IMR-90 (cell line): ENCODE data around the gene FLT3. TPM values are rescaled to one million over a fixed set of nuclear protein-coding genes. Genes with fewer than 3 reads are reported as not detected.

ENCODE experiments used
- ATAC-seq: fragments of 200-7000 bp; cut with Tn5 transposase; 2 replicates; pipeline ENCODE4 v1.9.1; 2020; ENCODE audit warnings: low read depth, mild to moderate bottlenecking, moderate library complexity
- BruUV-seq: library from RNA; stranded (reverse); fragments of 400-500 nt; replicated peaks from 2 replicates; lab custom pipeline; 2021; lab: Mats Ljungman, UMichigan
- CTCF ChIA-PET: fragments of 300-600 bp; formaldehyde crosslinking; extraction: SDS; loops from one replicate; lab custom pipeline; 2021; ENCODE audit warnings: antibody characterized with exemption; lab: Yijun Ruan, JAX
- POLR2A ChIA-PET: fragments of 300-600 bp; sonication (Branson Sonifier 250); formaldehyde crosslinking; loops from one replicate; lab custom pipeline; 2022; ENCODE audit warnings: antibody characterized with exemption; ENCODE audit not compliant: unreplicated experiment; lab: Charles Lee
- DNase-seq: peaks from one replicate; pipeline ENCODE4 v3.0.0; 2013
- H2AFZ ChIP-seq: replicated peaks from 2 replicates; pipeline ENCODE3; 2013; ENCODE audit warnings: low read length, mild to moderate bottlenecking; ENCODE audit not compliant: poor library complexity
- H2AK5ac ChIP-seq: 2 replicates; pipeline ENCODE4 v1.6.1; 2013; ENCODE audit warnings: low read depth, low read length, inconsistent platforms
- H2AK9ac ChIP-seq: replicated peaks from 2 replicates; pipeline ENCODE3; 2013; ENCODE audit warnings: mild to moderate bottlenecking, low read depth, low read length, moderate library complexity; ENCODE audit not compliant: poor library complexity
- H2BK120ac ChIP-seq: 2 replicates; pipeline ENCODE4 v1.6.1; 2013; ENCODE audit warnings: low read depth, low read length, inconsistent platforms
- H2BK15ac ChIP-seq: 3 replicates; pipeline ENCODE4 v1.6.1; 2013; ENCODE audit warnings: low read depth, low read length, inconsistent platforms
- H2BK20ac ChIP-seq: 2 replicates; pipeline ENCODE4 v1.6.1; 2013; ENCODE audit warnings: low read depth, mild to moderate bottlenecking, inconsistent platforms, low read length, moderate library complexity
- H2BK5ac ChIP-seq: 2 replicates; pipeline ENCODE4 v1.6.1; 2013; ENCODE audit warnings: mild to moderate bottlenecking, low read depth, low read length, inconsistent platforms; ENCODE audit not compliant: poor library complexity, severe bottlenecking
- H3K14ac ChIP-seq: replicated peaks from 2 replicates; pipeline ENCODE4 v1.6.1; 2013; ENCODE audit warnings: low read depth, low read length, inconsistent platforms
- H3K18ac ChIP-seq: 2 replicates; pipeline ENCODE4 v1.6.1; 2013; ENCODE audit warnings: low read depth, low read length, control low read depth
- H3K23ac ChIP-seq: 2 replicates; pipeline ENCODE4 v1.6.1; 2013; ENCODE audit warnings: low read depth, low read length, inconsistent platforms
- H3K27ac ChIP-seq: 2 replicates; pipeline ENCODE4 v1.5.1; 2013; ENCODE audit warnings: mild to moderate bottlenecking, control low read depth, low read length; ENCODE audit not compliant: insufficient read depth
- H3K27me3 ChIP-seq: 2 replicates; pipeline ENCODE4 v1.6.1; 2013; ENCODE audit warnings: low read length; ENCODE audit not compliant: control insufficient read depth, insufficient read depth
- H3K36me3 ChIP-seq: 2 replicates; pipeline ENCODE4 v1.6.1; 2013; ENCODE audit warnings: low read length, mixed read lengths; ENCODE audit not compliant: control insufficient read depth, insufficient read depth
- H3K4ac ChIP-seq: 2 replicates; pipeline ENCODE4 v1.6.1; 2013; ENCODE audit warnings: low read depth, low read length, inconsistent platforms
- H3K4me1 ChIP-seq: 2 replicates; pipeline ENCODE4 v1.6.1; 2013; ENCODE audit warnings: low read length, mixed read lengths; ENCODE audit not compliant: control insufficient read depth, insufficient read depth
- H3K4me2 ChIP-seq: 2 replicates; pipeline ENCODE4 v1.6.1; 2013; ENCODE audit warnings: low read depth, mild to moderate bottlenecking, control low read depth, low read length, moderate library complexity
- H3K4me3 ChIP-seq: 2 replicates; pipeline ENCODE4 v1.5.1; 2013; ENCODE audit warnings: low read depth, mild to moderate bottlenecking, control low read depth, low read length, moderate library complexity; ENCODE audit not compliant: insufficient read depth
- H3K56ac ChIP-seq: 2 replicates; pipeline ENCODE4 v1.6.1; 2013; ENCODE audit warnings: low read length, inconsistent platforms; ENCODE audit not compliant: insufficient read depth; ENCODE audit errors: extremely low read depth
- H3K79me1 ChIP-seq, 2 experiments: 2 replicates each; pipeline ENCODE4 v1.6.1; 2013; ENCODE audit warnings: low read length in 2 of 2, inconsistent platforms in 1 of 2, low read depth in 1 of 2
- H3K9ac ChIP-seq: 2 replicates; pipeline ENCODE4 v1.6.1; 2013; ENCODE audit warnings: low read depth, low read length, control low read depth
- H3K9me1 ChIP-seq: 2 replicates; pipeline ENCODE4 v1.6.1; 2013; ENCODE audit warnings: low read length, inconsistent platforms; ENCODE audit not compliant: insufficient read depth
- H3K9me3 ChIP-seq: 2 replicates; pipeline ENCODE4 v1.6.1; 2013; ENCODE audit warnings: low read length; ENCODE audit not compliant: control insufficient read depth, insufficient read depth
- H4K20me1 ChIP-seq: 2 replicates; pipeline ENCODE4 v1.6.1; 2013; ENCODE audit warnings: low read length, inconsistent platforms; ENCODE audit not compliant: insufficient read depth
- H4K5ac ChIP-seq: 2 replicates; pipeline ENCODE4 v1.6.1; 2013; ENCODE audit warnings: mild to moderate bottlenecking, low read depth, low read length, control low read depth
- H4K8ac ChIP-seq, 2 experiments: 2 replicates each; pipeline ENCODE4 v1.6.1; 2013; ENCODE audit warnings: low read depth in 2 of 2, low read length in 2 of 2, control low read depth in 1 of 2, inconsistent platforms in 1 of 2
- H4K91ac ChIP-seq: 2 replicates; pipeline ENCODE4 v1.6.1; 2013; ENCODE audit warnings: low read depth, low read length, inconsistent platforms; ENCODE audit not compliant: insufficient read depth
- BHLHE40 ChIP-seq: fragments of 150-350 bp; IDR thresholded peaks from 2 replicates; pipeline ENCODE4 v1.6.1; 2016; ENCODE audit warnings: mild to moderate bottlenecking, low read depth, low read length
- CEBPB ChIP-seq: IDR thresholded peaks from 2 replicates; pipeline ENCODE4 v1.6.1; 2012; ENCODE audit warnings: low read depth, low read length, improper control_type of control experiment
- CHD1 ChIP-seq: IDR thresholded peaks from 2 replicates; pipeline ENCODE4 v1.6.1; 2012; ENCODE audit warnings: low read depth, low read length, improper control_type of control experiment
- CTCF ChIP-seq: conservative IDR thresholded peaks from 2 replicates; pipeline ENCODE4 v1.5.1; 2012; ENCODE audit warnings: mild to moderate bottlenecking, low read depth, low read length, improper control_type of control experiment
- ELK1 ChIP-seq: fragments of 150-350 bp; IDR thresholded peaks from 2 replicates; pipeline ENCODE4 v1.6.1; 2016; ENCODE audit warnings: low read depth, mild to moderate bottlenecking, low read length, moderate library complexity, borderline replicate concordance
- FOS ChIP-seq: fragments of 150-350 bp; IDR thresholded peaks from 2 replicates; pipeline ENCODE4 v1.6.1; 2016; ENCODE audit warnings: low read depth, low read length
- MAFK ChIP-seq: IDR thresholded peaks from 2 replicates; pipeline ENCODE4 v1.6.1; 2012; ENCODE audit warnings: low read depth, low read length, improper control_type of control experiment
- MAZ ChIP-seq: IDR thresholded peaks from 2 replicates; pipeline ENCODE4 v1.6.1; 2012; ENCODE audit warnings: low read depth, mild to moderate bottlenecking, low read length, improper control_type of control experiment, moderate library complexity, borderline replicate concordance
- MXI1 ChIP-seq: IDR thresholded peaks from 2 replicates; pipeline ENCODE4 v1.6.1; 2012; ENCODE audit warnings: low read depth, mild to moderate bottlenecking, low read length, moderate library complexity, borderline replicate concordance
- NFE2L2 ChIP-seq: fragments of 150-350 bp; IDR thresholded peaks from 2 replicates; pipeline ENCODE4 v1.6.1; 2016; ENCODE audit warnings: low read depth, mild to moderate bottlenecking, low read length
- POLR2A ChIP-seq: IDR thresholded peaks from 2 replicates; pipeline ENCODE4 v1.6.1; 2012; ENCODE audit warnings: mild to moderate bottlenecking, low read depth, low read length
- RAD21 ChIP-seq: IDR thresholded peaks from 2 replicates; pipeline ENCODE4 v1.6.1; 2012; ENCODE audit warnings: low read length, improper control_type of control experiment
- RCOR1 ChIP-seq: IDR thresholded peaks from 2 replicates; pipeline ENCODE4 v1.6.1; 2012; ENCODE audit warnings: mild to moderate bottlenecking, low read length, improper control_type of control experiment; ENCODE audit not compliant: insufficient replicate concordance
- RFX5 ChIP-seq: IDR thresholded peaks from 2 replicates; pipeline ENCODE4 v1.8.0; 2012; ENCODE audit warnings: low read depth, mild to moderate bottlenecking, low read length, moderate library complexity
- SMC3 ChIP-seq: fragments of 150-350 bp; IDR thresholded peaks from 2 replicates; pipeline ENCODE4 v1.6.1; 2016; ENCODE audit warnings: low read depth, mild to moderate bottlenecking, antibody characterized with exemption, low read length, moderate library complexity
- USF2 ChIP-seq: fragments of 150-350 bp; IDR thresholded peaks from 2 replicates; pipeline ENCODE4 v1.6.1; 2017; ENCODE audit warnings: mild to moderate bottlenecking, antibody characterized with exemption, low read length, low read depth
- WGBS, 2 experiments: methylation state at CpG; one replicate each; pipeline versions ENCODE4 v1.1.5 to v1.1.7; 2013; ENCODE audit warnings: missing lambda C conversion rate in 2 of 2; ENCODE audit not compliant: insufficient read length in 1 of 2; ENCODE audit errors: extremely low coverage in 2 of 2; 5-methylcytosine and 5-hydroxymethylcytosine counted together
- dilution Hi-C: fragments of 300-500 bp; cut with HindIII; formaldehyde crosslinking; loops from one replicate; pipeline ENCODE4 v1.14.3; 2018; ENCODE audit warnings: low sequenced_read_pairs; ENCODE audit not compliant: unreplicated experiment
- in situ Hi-C: fragments of 300-500 bp; cut with MboI; formaldehyde crosslinking; loops from 3 replicates; pipeline ENCODE4 v1.14.3; 2019; ENCODE audit warnings: low sequenced_read_pairs, inconsistent platforms, mixed read lengths
- intact Hi-C: fragments of 100-400 bp; cut with micrococcal nuclease; formaldehyde crosslinking; loops from 2 replicates; pipeline ENCODE4 v1.10.0; 2022
- polyA plus RNA-seq, 3 experiments: library from polyadenylated mRNA; depleted of rRNA; stranded (reverse); fragments of >200 nt; gene quantifications; 2 replicates each; pipeline ENCODE4 v1.2.3, GENCODE V29; 2012; ENCODE audit warnings: low replicate concordance in 1 of 3
- total RNA-seq: library from RNA; depleted of rRNA; stranded (reverse); fragments of >200 nt; gene quantifications from 2 replicates; pipeline ENCODE4 v1.2.3, GENCODE V29; 2012

FLT3 gene
- total and polyA plus RNA-seq, 2 of the 4 experiments (the other 2 are of a cell fraction), result not detected

- ATAC-seq (no peak), DNase-seq (no peak)
- Histone ChIP-seq H3K14ac (no peak overlapping the region), H3K56ac (no peak overlapping the region), H4K5ac (no peak overlapping the region), H3K23ac (no peak overlapping the region), H2AK9ac (no peak overlapping the region), H3K9me1 (no peaks in the 10 kb centered on the region), H3K9me3 (peaks cover 4% of the 10 kb centered on the region), H4K8ac (no peak overlapping the region), H3K18ac (no peak overlapping the region), H3K27ac (no peak overlapping the region), H3K4me3 (no peak overlapping the region), H3K9ac (no peak overlapping the region), H2BK20ac (no peak overlapping the region), H2AK5ac (no peak overlapping the region), H3K36me3 (no peaks in the 10 kb centered on the region), H2BK15ac (no peak overlapping the region), H3K27me3 (peaks cover 30% of the 10 kb centered on the region), H3K4ac (no peak overlapping the region), H3K79me1 (no peaks in the 10 kb centered on the region), H3K4me2 (no peak overlapping the region), H4K20me1 (no peaks in the 10 kb centered on the region), H2BK120ac (no peak overlapping the region), H2BK5ac (no peak overlapping the region), H3K4me1 (no peaks in the 10 kb centered on the region), H4K91ac (no peak overlapping the region), H2AFZ (no peak overlapping the region)
- dilution Hi-C loops, result no loop called here
- WGBS, 2 experiments, result no CpG with 5 or more reads among the region's 4 CpGs
- BruUV-seq, result no TSS peak
- CTCF ChIA-PET, result no interaction called here
- intact Hi-C loops, result no loop called here
- TF ChIP-seq SMC3 (no peak), MXI1 (no peak), CHD1 (no peak), RFX5 (no peak), RCOR1 (no peak), CTCF (no peak), CEBPB (no peak), MAZ (no peak), NFE2L2 (no peak), MAFK (no peak), FOS (no peak), ELK1 (no peak), RAD21 (no peak), USF2 (no peak), POLR2A (no peak), BHLHE40 (no peak)
- POLR2A ChIA-PET, result no interaction called here
- in situ Hi-C loops, result no loop called here
These were observed 6.1 kb downstream of the FLT3 start for GRCh38 chr13:28094306-28094705.
